IPS-11a (cell line): ENCODE results near the gene RBMXL3.
"Not testable (repeated sequence)": the region's sequence is repeated elsewhere in the genome, so short reads cannot be mapped to it uniquely, and the experiment has no call there.

Experiments used
- H3K4me3 ChIP-seq: one replicate; pipeline ENCODE4 v1.5.1; 2013; ENCODE audit warnings: low read depth, low read length, control low read depth

The RBMXL3 gene

GRCh38 chrX:115189110-115189509, at the start of gene RBMXL3:
Gene RBMXL3 (plus strand): TSS chrX:115189410. CDS start chrX:115189442, 32 bp downstream.
- no peak within 1 kb of the TSS for H3K4me3 ChIP-seq

- H3K4me3 ChIP-seq: no peak overlapping the region
Measured at GRCh38 chrX:115142057-115142456, 47.2 kb upstream of the RBMXL3 start.

GRCh38 chrX:115147220-115147619, 42.0 kb upstream of the RBMXL3 start:
- no peak overlapping the region for H3K4me3 ChIP-seq

- H3K4me3 ChIP-seq: no peak overlapping the region
Measured at GRCh38 chrX:115173181-115173580, 16.0 kb upstream of the RBMXL3 start.

- no peak overlapping the region for H3K4me3 ChIP-seq
Measured at GRCh38 chrX:115174548-115174947, 14.7 kb upstream of the RBMXL3 start.

- H3K4me3 ChIP-seq: no peak overlapping the region
Measured at GRCh38 chrX:115177932-115178331, 11.3 kb upstream of the RBMXL3 start.

GRCh38 chrX:115178473-115178872, 10.7 kb upstream of the RBMXL3 start:
- H3K4me3 ChIP-seq: no peak overlapping the region

- no peak overlapping the region for H3K4me3 ChIP-seq
Measured at GRCh38 chrX:115183980-115184379, 5.2 kb upstream of the RBMXL3 start.

GRCh38 chrX:115189646-115190635, 731 bp downstream of the RBMXL3 start:
- no peak overlapping the region for H3K4me3 ChIP-seq

GRCh38 chrX:115190636-115191489, 1.7 kb downstream of the RBMXL3 start:
- no peak overlapping the region for H3K4me3 ChIP-seq

GRCh38 chrX:115191490-115192243, 2.5 kb downstream of the RBMXL3 start:
- no peak overlapping the region for H3K4me3 ChIP-seq

GRCh38 chrX:115192244-115192700, 3.1 kb downstream of the RBMXL3 start:
- H3K4me3 ChIP-seq: no peak overlapping the region

- H3K4me3 ChIP-seq: no peak overlapping the region
Measured at GRCh38 chrX:115204040-115204439, 14.8 kb downstream of the RBMXL3 start.

- not testable (repeated sequence) for H3K4me3 ChIP-seq
Measured at GRCh38 chrX:115209547-115209946, 20.3 kb downstream of the RBMXL3 start.

GRCh38 chrX:115214151-115214550, 24.9 kb downstream of the RBMXL3 start:
- no peak overlapping the region for H3K4me3 ChIP-seq

GRCh38 chrX:115214605-115215004, 25.4 kb downstream of the RBMXL3 start:
- no peak overlapping the region for H3K4me3 ChIP-seq

GRCh38 chrX:115217346-115217745, 28.1 kb downstream of the RBMXL3 start:
- H3K4me3 ChIP-seq: not testable (repeated sequence)

GRCh38 chrX:115226929-115227328, 37.7 kb downstream of the RBMXL3 start:
- H3K4me3 ChIP-seq: no peak overlapping the region

- no peak overlapping the region for H3K4me3 ChIP-seq
Measured at GRCh38 chrX:115229337-115230003, 40.3 kb downstream of the RBMXL3 start.

GRCh38 chrX:115232933-115233496, 43.8 kb downstream of the RBMXL3 start:
- H3K4me3 ChIP-seq: peak overlapping the region; percentile 47
